NT2/D1 (cell line): ENCODE measurements around the gene MLXIP.
"Not testable (repeated sequence)": the region's sequence is repeated elsewhere in the genome, so short reads cannot be mapped to it uniquely, and the experiment has no call there.

Experiments
- SUZ12 ChIP-seq: IDR thresholded peaks from 2 replicates; pipeline ENCODE4 v1.6.1; 2011; ENCODE audit not compliant: insufficient read length, insufficient read depth; ENCODE audit errors: extremely low read depth
- YY1 ChIP-seq: IDR thresholded peaks from 2 replicates; pipeline ENCODE4 v1.6.1; 2011; ENCODE audit not compliant: insufficient read length, insufficient read depth
- ZNF274 ChIP-seq: IDR thresholded peaks from 2 replicates; pipeline ENCODE4 v1.6.1; 2011; ENCODE audit warnings: mild to moderate bottlenecking, low read depth, low read length

- not testable (repeated sequence) for TF ChIP-seq YY1, ZNF274, SUZ12
Measured at GRCh38 chr12:122041458-122041857, 37.1 kb upstream of the MLXIP start.
